Activated CD4-positive, CD25-positive, alpha-beta regulatory T cell treated with anti-CD3 and anti-CD28 coated beads, Interleukin-2, amount 50 U/mL, for 16 hours (primary cell): ENCODE measurements around the gene IL36B.
A peak's percentile ranks its signal among the peaks of the same experiment; 100 is the strongest.

Source experiments
- DNase-seq: peaks from one replicate; pipeline ENCODE4 v3.0.0-alpha.2; 2020; ENCODE audit warnings: low read depth, low spot score

IL36B gene

DNA sequence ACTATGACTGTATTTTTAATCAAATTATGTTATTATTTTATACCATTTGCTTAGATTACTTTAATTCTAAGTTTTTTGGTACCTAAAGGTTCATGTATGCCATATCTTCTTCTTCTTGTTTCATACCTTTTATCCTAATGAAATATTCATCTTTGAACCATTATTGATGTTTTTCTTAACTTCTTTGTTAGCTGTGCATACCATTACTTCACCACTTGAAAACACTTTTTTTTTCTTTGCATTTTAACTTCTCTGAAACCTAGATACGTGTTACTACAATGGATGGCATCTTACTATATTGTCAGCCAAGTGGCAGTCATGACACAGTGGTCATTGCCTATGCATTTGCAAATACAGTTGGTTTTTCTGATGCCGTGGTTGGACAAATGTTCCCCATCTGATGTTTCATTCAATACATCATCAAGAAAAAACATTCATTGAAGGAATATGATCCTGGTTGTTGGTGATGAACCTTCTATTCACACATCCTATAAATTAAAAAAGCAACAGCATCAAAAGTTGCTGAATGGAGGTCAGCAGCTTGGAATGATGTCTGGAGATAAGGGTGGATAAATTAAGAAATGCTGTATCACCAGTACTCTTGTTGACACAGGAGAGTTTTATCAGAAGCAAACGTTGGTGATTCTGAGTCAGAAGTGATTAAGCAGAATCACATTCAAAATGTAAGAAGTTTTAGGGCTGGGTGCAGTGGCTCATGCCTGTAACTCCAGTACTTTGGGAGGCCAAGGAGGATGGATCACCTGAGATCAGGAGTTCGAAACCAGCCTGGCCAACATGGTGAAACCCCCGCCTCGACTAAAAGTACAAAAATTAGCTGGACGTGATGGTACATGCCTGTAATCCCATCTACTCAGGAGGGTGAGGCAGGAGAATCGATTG is 40.0 kb downstream of the IL36B start:
- no peak for DNase-seq

DNA sequence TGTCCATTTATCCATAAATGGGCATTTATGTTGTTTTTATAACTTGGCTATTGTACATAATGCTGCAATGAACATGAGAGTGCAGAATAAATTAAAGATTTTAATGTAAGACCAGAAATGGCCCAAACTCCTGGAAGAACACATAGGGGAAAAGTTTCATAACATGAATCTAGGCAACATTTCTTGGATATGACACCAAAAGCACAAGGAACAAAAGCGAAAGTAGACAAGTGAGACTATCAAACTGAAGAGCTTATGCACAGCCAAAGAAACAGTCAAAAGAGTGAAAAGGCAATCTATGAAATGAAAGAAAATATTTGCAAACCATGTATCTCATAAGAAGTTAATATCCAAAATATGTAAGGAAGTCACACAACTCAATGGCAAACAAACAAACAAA is 41.6 kb downstream of the IL36B start:
- DNase-seq = no peak

DNA sequence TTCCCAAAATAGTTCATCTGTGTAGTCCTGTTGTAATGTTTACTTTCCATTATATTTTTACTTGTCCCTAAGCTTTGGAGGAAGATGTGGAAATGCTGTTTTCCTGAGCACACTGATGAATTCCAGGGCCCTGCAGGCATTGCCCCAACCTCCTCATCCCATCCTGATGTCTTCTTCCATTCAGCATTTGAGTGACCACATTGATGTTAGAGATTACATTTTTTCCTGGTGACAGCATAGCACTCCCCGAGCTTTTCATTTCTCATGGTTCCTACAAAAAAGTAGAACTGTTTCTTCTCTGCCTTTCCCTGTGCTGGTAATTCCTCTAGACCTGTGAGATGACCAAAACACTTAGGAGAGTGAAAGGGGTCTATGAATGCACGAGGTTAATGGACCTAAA is 42.6 kb downstream of the IL36B start:
- no peak for DNase-seq

DNA sequence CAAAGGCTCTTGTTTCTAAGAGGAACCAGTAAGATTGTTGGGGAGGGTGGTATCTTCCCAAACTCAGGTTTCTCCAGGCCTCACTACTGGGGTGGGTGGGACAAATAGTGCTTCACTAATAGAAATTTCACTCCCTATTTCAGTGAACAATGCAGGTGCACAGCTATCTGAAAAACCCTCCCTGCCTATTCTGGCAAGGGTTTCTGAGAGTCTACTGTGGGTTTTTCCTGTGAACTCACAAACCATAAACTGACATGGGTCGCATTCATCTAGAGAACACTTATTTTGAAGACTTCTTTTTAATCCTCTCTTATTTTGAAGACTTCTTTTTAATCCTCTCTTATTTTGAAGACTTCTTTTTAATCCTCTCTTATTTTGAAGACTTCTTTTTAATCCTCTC is 43.0 kb downstream of the IL36B start:
- DNase-seq = no peak

DNA sequence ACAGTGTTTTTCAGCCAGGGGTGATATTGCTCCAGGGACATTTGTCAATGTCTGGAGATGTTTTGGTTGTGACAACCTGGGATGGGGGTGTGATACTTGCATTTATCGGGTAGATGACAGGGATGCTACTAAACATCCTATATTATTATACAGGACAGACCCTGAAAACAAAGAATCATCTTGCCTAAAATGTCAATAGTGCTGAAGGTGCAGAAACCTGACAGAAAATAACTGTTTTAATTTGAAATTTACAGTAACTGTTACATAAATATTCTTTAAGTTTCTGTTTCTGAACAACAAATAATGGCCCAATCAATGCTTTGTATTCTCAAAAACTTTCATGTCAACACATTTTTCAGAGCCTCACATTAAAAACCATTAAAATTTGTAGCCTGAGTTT is 45.4 kb downstream of the IL36B start:
- no peak for DNase-seq

DNA sequence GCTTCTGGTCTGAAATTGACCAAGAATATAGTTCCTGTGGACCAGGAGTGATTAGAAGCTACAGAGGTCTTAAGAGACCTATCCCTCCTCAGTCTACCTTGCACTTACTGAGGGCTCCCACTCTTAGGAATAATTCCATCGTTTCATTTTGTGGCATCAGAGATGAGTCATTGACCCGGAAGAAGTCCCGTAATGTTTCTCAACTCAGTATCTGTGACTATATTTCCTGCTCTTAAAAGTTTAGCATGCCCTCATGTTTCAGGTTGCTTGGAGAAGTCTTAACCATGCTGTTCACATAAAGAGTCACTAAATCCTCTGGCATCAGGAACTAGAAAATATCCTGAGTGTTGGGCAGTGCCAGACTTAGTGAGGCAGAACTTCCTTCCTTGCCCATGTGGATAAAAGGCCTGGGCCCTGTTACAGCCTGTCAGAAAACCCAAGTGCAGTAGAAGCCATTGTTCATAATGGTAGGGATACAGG is 47.6 kb downstream of the IL36B start, which contains the start of gene IL36A:
Gene IL36A (plus strand): TSS at position 430 of the 480 bp plus-strand sequence. CDS start 413 bp downstream, outside the sequence.
- DNase-seq = no peak

DNA sequence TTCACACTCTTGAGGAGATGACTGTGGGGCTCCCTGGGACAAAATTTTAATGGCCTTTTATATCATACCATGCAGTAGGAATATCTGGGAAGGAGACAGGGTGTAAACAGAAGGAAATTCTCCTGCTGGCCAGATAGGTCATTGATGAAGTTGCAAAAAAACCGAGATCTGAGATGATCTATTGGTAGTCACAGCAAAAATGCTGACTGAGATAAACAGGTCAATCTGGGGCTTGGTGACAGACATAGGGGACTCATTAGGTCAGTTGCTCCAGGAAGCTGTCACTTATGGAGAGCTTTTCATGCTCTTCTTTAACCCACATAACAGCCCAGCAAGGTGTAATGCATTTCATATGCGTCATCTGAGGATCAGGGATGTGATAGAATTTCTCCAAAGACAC is 50.0 kb downstream of the IL36B start:
- DNase-seq = no peak

DNA sequence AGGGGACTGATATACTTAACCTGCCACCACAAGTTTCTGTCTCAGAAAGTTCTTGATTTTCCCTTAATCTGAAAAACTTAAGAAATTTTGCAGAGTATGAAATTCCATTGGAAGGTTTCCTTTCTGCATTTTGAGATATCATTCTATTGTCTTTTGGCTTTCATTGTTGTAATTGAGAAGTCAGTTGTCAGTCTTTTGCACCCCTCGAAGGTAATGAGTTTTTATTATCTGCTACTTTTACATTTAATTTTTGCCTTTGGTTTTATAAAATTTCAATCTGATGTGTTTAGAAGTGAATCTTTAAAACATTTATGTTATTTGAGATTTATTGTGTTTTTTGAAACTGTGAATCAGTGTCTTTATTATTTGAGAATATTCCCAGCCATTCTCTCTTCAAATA is 52.2 kb downstream of the IL36B start:
- no peak for DNase-seq

DNA sequence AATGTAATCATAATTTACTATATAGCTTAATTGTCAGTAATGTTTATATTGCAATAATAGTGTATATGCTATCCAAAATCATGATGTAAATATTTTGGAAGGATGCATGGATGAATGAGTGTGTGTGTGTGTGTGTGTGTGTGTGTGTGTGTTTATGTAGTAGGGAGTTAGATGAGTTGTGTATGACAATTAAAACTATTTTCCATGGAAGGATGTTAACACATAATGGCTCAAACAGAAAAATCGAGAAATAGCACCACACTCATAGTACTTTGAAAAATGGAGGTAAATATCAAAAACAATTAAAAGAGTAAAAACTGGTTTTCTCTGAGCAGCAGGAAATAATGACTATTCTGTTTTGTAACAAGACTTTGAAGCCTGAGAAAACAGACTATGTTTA is 55.5 kb downstream of the IL36B start:
- DNase-seq = no peak

DNA sequence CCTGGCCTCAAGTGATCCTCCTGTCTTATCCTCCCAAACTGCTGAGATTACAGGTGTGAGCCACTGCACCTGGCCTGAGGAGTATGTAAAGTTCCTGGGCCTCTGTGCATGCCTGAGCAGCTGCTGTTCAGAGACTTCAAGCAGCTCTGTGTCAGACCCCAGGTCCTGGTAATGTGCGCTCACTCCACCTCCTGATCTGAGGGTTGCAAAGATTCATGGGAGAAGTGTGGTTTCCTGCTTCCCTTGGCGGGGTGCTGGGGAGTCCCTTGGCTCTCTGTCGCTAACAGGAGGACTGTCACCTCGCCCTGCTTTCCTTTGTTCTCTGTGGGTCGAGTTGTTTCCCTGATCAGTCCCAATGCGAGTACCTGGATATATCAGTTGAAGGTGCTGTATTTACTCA is 56.0 kb downstream of the IL36B start:
- DNase-seq = peak; percentile 45

DNA sequence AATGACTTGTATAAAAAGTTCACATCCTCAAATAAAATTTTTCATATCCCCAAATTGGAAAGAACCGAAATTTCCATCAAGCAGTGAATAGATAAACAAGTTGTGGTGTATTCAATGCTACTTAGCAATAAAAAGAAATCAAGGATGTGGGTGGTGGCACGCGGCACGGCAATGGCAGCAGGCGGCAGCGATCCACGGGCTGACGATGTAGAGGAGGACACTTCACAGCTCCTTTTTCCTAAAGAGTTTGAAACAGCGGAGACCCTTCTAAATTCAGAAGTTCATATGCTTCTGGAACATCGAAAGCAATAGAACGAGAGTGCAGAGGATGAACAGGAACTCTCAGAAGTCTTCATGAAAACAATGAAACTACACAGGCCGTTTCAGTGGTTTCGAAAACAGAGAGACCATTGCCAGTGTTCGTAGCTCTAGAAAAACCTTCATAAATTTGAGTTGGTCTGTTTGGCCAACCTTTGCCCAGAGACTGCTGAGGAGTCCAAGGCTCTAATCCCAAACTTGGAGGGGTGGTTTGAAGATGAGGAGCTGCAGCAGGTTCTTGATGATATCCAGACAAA is 57.2 kb downstream of the IL36B start:
- DNase-seq = no peak

DNA sequence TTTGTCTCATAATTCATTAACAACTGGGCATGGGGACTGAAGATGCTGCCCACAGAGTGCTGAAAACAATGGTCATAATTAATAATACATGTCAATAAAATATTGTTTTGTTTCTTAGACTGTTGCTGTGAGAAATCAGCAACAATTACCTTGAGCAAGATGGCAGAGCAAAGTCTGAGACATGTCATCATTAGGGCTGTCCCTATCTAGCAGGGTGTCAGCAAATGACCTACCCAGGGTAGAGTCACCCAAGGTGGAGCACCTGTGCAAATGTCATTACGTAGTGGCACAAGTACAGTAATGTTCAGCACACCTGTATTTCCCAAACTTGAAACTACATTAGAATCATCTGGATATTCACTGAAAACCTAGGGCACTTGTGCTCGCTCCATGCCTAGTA is 58.0 kb downstream of the IL36B start:
- no peak for DNase-seq

DNA sequence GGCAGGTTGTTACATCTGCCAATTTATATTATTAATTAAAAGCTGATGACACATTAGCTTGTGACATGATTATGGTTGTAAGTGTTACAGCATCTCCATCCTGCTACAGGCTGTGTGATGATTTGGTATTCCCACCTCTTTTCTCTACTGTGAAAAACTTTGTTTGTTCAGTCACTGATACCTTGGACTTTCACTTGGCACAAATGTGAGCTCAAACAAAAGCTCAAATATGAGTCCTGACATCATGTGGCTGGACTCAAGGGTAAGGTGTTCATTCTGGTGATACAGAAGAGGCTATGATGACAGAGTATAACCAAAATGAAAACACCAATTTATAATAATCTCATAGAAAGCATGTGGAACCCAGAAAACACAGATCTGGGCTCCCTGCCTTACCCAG is 58.8 kb downstream of the IL36B start:
- DNase-seq = no peak

DNA sequence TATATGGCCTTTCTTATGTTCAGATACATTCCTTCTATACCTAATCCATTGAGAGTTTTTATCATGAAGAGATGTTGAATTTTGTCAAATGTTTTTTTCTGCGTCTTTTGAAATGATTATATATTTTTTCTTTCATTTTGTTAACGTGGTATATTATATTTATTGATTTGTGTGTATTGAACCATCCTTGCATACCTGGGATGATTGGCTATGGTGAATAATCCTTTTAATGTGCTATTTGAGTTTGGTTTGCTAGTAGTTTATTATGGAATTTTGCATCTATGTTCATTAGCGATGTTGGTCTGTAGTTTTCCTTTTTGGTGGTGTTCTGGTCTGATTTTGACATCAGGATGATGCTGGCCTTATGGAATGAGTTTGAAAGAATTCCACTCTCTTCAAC is 63.1 kb downstream of the IL36B start:
- DNase-seq = no peak

DNA sequence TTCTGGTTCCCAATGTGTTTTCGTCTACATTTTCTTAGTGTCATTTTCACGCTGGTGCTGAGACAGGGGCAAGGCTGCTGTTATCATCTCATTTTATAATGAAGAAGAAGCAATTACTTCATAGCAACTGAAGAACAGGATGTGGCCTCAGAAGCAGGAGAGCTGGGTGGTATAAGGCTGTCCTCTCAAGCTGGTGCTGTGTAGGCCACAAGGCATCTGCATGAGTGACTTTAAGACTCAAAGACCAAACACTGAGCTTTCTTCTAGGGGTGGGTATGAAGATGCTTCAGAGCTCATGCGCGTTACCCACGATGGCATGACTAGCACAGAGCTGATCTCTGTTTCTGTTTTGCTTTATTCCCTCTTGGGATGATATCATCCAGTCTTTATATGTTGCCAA is 67.6 kb downstream of the IL36B start:
- no peak for DNase-seq

DNA sequence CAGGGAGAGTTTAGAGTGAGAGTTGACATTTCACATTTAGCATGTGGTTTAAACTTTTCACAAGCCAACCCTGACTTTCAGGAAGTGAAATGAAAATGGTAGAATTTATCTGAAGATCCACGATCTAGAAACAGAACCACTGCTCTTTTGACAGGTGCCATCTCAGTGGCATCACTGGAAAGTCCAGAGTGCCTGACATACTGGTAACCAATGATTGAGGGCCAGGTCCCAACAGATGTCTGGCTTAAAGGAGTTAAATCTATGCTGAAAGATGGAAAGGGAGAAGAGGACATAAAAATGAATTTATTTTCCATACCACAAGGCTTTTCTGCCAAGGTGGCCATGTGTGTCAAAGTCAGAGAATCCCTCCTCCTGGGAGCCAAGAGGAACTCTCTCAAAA is 72.1 kb downstream of the IL36B start:
- DNase-seq = no peak

DNA sequence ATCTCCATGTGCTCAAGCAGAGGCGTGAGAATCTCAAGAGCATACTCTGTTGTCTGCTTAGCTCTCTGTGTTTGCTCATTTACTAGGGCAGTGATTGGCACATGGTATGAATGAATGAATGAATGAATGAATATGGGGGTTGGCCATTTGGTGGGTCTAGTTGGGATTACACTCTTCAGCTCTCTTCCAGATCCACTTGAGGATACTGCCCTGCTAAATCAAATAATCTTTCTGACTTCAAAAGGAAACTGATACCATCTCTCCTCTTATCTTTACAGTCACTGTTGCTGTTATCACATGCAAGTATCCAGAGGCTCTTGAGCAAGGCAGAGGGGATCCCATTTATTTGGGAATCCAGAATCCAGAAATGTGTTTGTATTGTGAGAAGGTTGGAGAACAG is 72.9 kb downstream of the IL36B start:
- DNase-seq = no peak

DNA sequence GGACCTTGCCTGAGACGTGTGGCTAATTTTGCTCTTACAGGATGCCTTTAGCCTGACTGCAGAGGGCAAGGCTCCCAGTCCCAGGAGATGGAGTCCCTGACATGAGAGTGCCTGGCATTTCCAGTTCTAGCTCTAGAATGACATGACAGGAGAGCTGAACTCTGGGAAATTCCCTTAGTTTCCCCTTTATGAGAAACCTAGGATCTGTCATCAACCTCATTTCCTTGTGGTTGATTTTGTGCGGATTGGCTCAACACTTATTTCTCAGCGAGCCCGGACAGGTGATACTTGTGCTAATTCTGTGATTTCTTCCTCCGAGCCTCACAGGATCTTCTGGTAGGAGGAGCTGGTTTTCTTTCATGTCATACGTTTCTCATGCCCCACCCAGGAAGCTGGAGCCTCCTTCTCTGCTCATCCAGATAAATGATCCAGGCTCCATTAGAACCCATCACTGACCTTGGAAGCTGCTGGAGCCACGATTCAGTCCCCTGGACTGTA is 75.1 kb downstream of the IL36B start, which contains the start of gene IL36G:
Gene IL36G (plus strand): TSS at position 448 of the 498 bp plus-strand sequence. CDS start 633 bp downstream, outside the sequence.
- DNase-seq = no peak
